Activated naive CD8-positive, alpha-beta T cell treated with anti-CD3 and anti-CD28 coated beads for 36 hours (primary cell): ENCODE measurements around the gene TUT1. TPM values are rescaled to one million over a fixed set of nuclear protein-coding genes. Genes with fewer than 3 reads are reported as not detected.

Source experiments
- DNase-seq: peaks from one replicate; pipeline ENCODE4 v3.0.0; 2021
- H3K27ac Mint-ChIP-seq: one replicate; pipeline ENCODE4 v1.8.0; 2022; ENCODE audit warnings: mild to moderate bottlenecking, moderate library complexity, mixed read lengths
- H3K27me3 Mint-ChIP-seq: one replicate; pipeline ENCODE4 v1.8.0; 2022; ENCODE audit warnings: mild to moderate bottlenecking, mixed read lengths
- H3K36me3 Mint-ChIP-seq: one replicate; pipeline ENCODE4 v1.8.0; 2021; ENCODE audit warnings: mild to moderate bottlenecking, mixed read lengths
- H3K4me1 Mint-ChIP-seq: one replicate; pipeline ENCODE4 v1.8.0; 2021; ENCODE audit warnings: mixed read lengths
- H3K4me3 Mint-ChIP-seq: one replicate; pipeline ENCODE4 v1.8.0; 2022; ENCODE audit warnings: mild to moderate bottlenecking, moderate library complexity, mixed read lengths
- H3K9me3 Mint-ChIP-seq: one replicate; pipeline ENCODE4 v1.8.0; 2022; ENCODE audit warnings: mixed read lengths
- total RNA-seq, 2 experiments: library from RNA; stranded (reverse); gene quantifications; one replicate each; pipeline ENCODE4 v1.2.3, GENCODE V29; 2021

The TUT1 gene
- total RNA-seq, 2 experiments from 2014 or later, result 29.1 to 32.2 TPM

- Mint-ChIP-seq H3K9me3 (no peaks in the 10 kb centered on the region), H3K27ac (peak overlapping the region; percentile 95), H3K4me1 (peaks cover 48% of the 10 kb centered on the region), H3K27me3 (no peaks in the 10 kb centered on the region), H3K36me3 (peaks cover 42% of the 10 kb centered on the region), H3K4me3 (peak overlapping the region; percentile 90)
- no peak for DNase-seq
These were observed 19.7 kb upstream of the TUT1 start for GRCh38 chr11:62610814-62611704.

- peak overlapping the region; percentile 95 for H3K27ac Mint-ChIP-seq
- peaks cover 43% of the 10 kb centered on the region for H3K36me3 Mint-ChIP-seq
- H3K9me3 Mint-ChIP-seq, result no peaks in the 10 kb centered on the region
- DNase-seq, result no peak
- H3K4me1 Mint-ChIP-seq, result peaks cover 49% of the 10 kb centered on the region
- H3K4me3 Mint-ChIP-seq, result peak overlapping the region; percentile 90
- H3K27me3 Mint-ChIP-seq, result no peaks in the 10 kb centered on the region
These were observed 19.1 kb upstream of the TUT1 start for GRCh38 chr11:62610403-62610802.

GRCh38 chr11:62608776-62609175 is 17.5 kb upstream of the TUT1 start:
- no peak overlapping the region for H3K4me3 Mint-ChIP-seq
- peaks cover 42% of the 10 kb centered on the region for H3K4me1 Mint-ChIP-seq
- H3K27me3 Mint-ChIP-seq, result no peaks in the 10 kb centered on the region
- no peaks in the 10 kb centered on the region for H3K9me3 Mint-ChIP-seq
- peaks cover 45% of the 10 kb centered on the region for H3K36me3 Mint-ChIP-seq
- no peak overlapping the region for H3K27ac Mint-ChIP-seq
- no peak for DNase-seq

- Mint-ChIP-seq H3K4me1 (peaks cover 40% of the 10 kb centered on the region), H3K27me3 (no peaks in the 10 kb centered on the region), H3K27ac (peak overlapping the region; percentile 52), H3K9me3 (no peaks in the 10 kb centered on the region), H3K36me3 (peaks cover 53% of the 10 kb centered on the region), H3K4me3 (no peak overlapping the region)
- no peak for DNase-seq
These were observed 16.4 kb upstream of the TUT1 start for GRCh38 chr11:62607714-62608113.

- DNase-seq, result no peak
- H3K9me3 Mint-ChIP-seq, result no peaks in the 10 kb centered on the region
- H3K27ac Mint-ChIP-seq, result no peak overlapping the region
- H3K36me3 Mint-ChIP-seq, result peaks cover 50% of the 10 kb centered on the region
- no peaks in the 10 kb centered on the region for H3K27me3 Mint-ChIP-seq
- no peak overlapping the region for H3K4me3 Mint-ChIP-seq
- H3K4me1 Mint-ChIP-seq, result peaks cover 43% of the 10 kb centered on the region
These were observed 14.6 kb upstream of the TUT1 start for GRCh38 chr11:62605902-62606301.

- Mint-ChIP-seq H3K4me1 (peaks cover 40% of the 10 kb centered on the region), H3K27me3 (no peaks in the 10 kb centered on the region), H3K9me3 (no peaks in the 10 kb centered on the region), H3K36me3 (peaks cover 50% of the 10 kb centered on the region), H3K27ac (no peak overlapping the region), H3K4me3 (no peak overlapping the region)
- DNase-seq, result no peak
These were observed 14.1 kb upstream of the TUT1 start for GRCh38 chr11:62605467-62605866.

GRCh38 chr11:62604460-62605120 is 13.3 kb upstream of the TUT1 start:
- peaks cover 53% of the 10 kb centered on the region for H3K36me3 Mint-ChIP-seq
- H3K4me1 Mint-ChIP-seq, result peaks cover 41% of the 10 kb centered on the region
- no peak for DNase-seq
- no peak overlapping the region for H3K27ac Mint-ChIP-seq
- H3K27me3 Mint-ChIP-seq, result no peaks in the 10 kb centered on the region
- H3K9me3 Mint-ChIP-seq, result no peaks in the 10 kb centered on the region
- H3K4me3 Mint-ChIP-seq, result no peak overlapping the region

GRCh38 chr11:62603776-62604299 is 12.5 kb upstream of the TUT1 start:
- H3K9me3 Mint-ChIP-seq, result peaks cover 1% of the 10 kb centered on the region
- peaks cover 55% of the 10 kb centered on the region for H3K36me3 Mint-ChIP-seq
- H3K27ac Mint-ChIP-seq, result no peak overlapping the region
- no peaks in the 10 kb centered on the region for H3K27me3 Mint-ChIP-seq
- peaks cover 43% of the 10 kb centered on the region for H3K4me1 Mint-ChIP-seq
- H3K4me3 Mint-ChIP-seq, result no peak overlapping the region
- no peak for DNase-seq

- Mint-ChIP-seq H3K27ac (peak overlapping the region; percentile 6), H3K4me1 (peaks cover 45% of the 10 kb centered on the region), H3K27me3 (no peaks in the 10 kb centered on the region)
These were observed 11.7 kb upstream of the TUT1 start for GRCh38 chr11:62603072-62603408.

GRCh38 chr11:62602141-62603071 is 11.1 kb upstream of the TUT1 start:
- Mint-ChIP-seq H3K36me3 (peaks cover 59% of the 10 kb centered on the region), H3K4me1 (peaks cover 45% of the 10 kb centered on the region), H3K27me3 (no peaks in the 10 kb centered on the region)

More at GRCh38 chr11:62603072-62603408, 11.7 kb upstream of the TUT1 start:
- DNase-seq, result no peak
- Mint-ChIP-seq H3K9me3 (peaks cover 1% of the 10 kb centered on the region), H3K4me3 (no peak overlapping the region), H3K36me3 (peaks cover 58% of the 10 kb centered on the region)

GRCh38 chr11:62601372-62602140 is 10.2 kb upstream of the TUT1 start, which contains the start of gene MTA2:
TSS of gene MTA2 (minus strand) at chr11:62601865. CDS start at chr11:62601450, 415 bp downstream.
- peaks cover 41% of the 10 kb centered on the region for H3K4me1 Mint-ChIP-seq

More at GRCh38 chr11:62602141-62603071, 11.1 kb upstream of the TUT1 start:
- H3K27ac Mint-ChIP-seq, result peak overlapping the region; percentile 85
- peaks cover 1% of the 10 kb centered on the region for H3K9me3 Mint-ChIP-seq
- peak overlapping the region; percentile 71 for H3K4me3 Mint-ChIP-seq
- no peak for DNase-seq

GRCh38 chr11:62601122-62601371 is 9.7 kb upstream of the TUT1 start:
- Mint-ChIP-seq H3K27ac (peak overlapping the region; percentile 95), H3K9me3 (peaks cover 1% of the 10 kb centered on the region), H3K4me3 (peak overlapping the region; percentile 92), H3K27me3 (no peaks in the 10 kb centered on the region), H3K4me1 (peaks cover 37% of the 10 kb centered on the region), H3K36me3 (peaks cover 58% of the 10 kb centered on the region)
- DNase-seq, result peak; percentile 58

More at GRCh38 chr11:62601372-62602140, 10.2 kb upstream of the TUT1 start, which contains the start of gene MTA2:
- Mint-ChIP-seq H3K4me3 (peak within 1 kb of the TSS; percentile 92), H3K27me3 (no peaks in the 10 kb centered on the region), H3K27ac (peak within 1 kb of the TSS; percentile 95), H3K36me3 (peaks cover 61% of the 10 kb centered on the region), H3K9me3 (peaks cover 1% of the 10 kb centered on the region)
- peak; percentile 100 for DNase-seq

- peak overlapping the region; percentile 95 for H3K27ac Mint-ChIP-seq
- H3K36me3 Mint-ChIP-seq, result peaks cover 62% of the 10 kb centered on the region
- peak overlapping the region; percentile 92 for H3K4me3 Mint-ChIP-seq
- no peak for DNase-seq
- H3K4me1 Mint-ChIP-seq, result peaks cover 36% of the 10 kb centered on the region
- H3K27me3 Mint-ChIP-seq, result no peaks in the 10 kb centered on the region
- peaks cover 1% of the 10 kb centered on the region for H3K9me3 Mint-ChIP-seq
These were observed 9.2 kb upstream of the TUT1 start for GRCh38 chr11:62600367-62601121.
